Subcutaneous adipose tissue (tissue), 4 donors: ENCODE measurements around the gene NEURL1. TPM values are rescaled to one million over a fixed set of nuclear protein-coding genes. Genes with fewer than 3 reads are reported as not detected.

Experiments used
- CTCF ChIP-seq: fragments of 450-650 bp; IDR thresholded peaks from one replicate; pipeline ENCODE4 v1.5.1; 2016; ENCODE audit warnings: low read depth, mild to moderate bottlenecking, control low read depth, antibody characterized with exemption, moderate library complexity
- total RNA-seq, 4 donors: library from RNA; depleted of rRNA; stranded (reverse); fragments of >200 nt; gene quantifications; one replicate each; pipeline ENCODE4 v1.1.0, GENCODE V29; 2016

NEURL1 gene
- total RNA-seq, 4 donors from 2014 or later = not detected

GRCh38 chr10:103546401-103546800 lies 52.9 kb downstream of the NEURL1 start:
- no peak for TF ChIP-seq CTCF

DNA sequence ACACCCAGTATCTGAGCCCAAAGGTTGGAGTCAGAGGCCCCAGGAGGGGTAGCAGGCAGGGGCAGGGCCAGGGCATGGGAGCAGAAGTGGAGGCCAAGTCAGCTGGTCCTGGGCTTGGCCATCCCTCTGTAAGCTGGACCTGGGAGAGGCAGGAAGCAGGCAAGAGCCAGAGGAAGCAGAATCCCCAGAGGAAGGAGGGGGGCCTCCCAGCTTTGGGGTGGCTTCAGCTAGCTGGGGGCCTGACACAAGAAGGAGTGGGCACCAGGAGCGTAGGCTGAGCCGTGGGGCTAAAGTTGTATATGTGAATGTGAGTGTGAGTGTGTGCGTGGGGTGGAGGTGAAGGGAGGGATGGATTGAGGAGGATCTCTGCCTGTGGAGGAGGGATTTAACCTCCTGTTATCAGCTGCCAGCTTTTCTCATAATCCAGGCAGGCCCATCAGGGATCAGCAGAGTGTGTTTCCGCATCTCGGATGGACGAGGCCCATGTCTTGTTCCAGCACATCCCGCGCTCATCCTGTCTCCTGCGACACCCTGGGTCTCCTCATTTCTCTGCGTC lies 54.0 kb downstream of the NEURL1 start:
- no peak for TF ChIP-seq CTCF

- TF ChIP-seq CTCF = no peak
These were observed 54.5 kb downstream of the NEURL1 start for GRCh38 chr10:103548006-103548405.

GRCh38 chr10:103548581-103549348 lies 55.3 kb downstream of the NEURL1 start:
- TF ChIP-seq CTCF = no peak

- no peak for TF ChIP-seq CTCF
These were observed 55.8 kb downstream of the NEURL1 start for GRCh38 chr10:103549349-103549685.

GRCh38 chr10:103550229-103550628 lies 56.7 kb downstream of the NEURL1 start:
- TF ChIP-seq CTCF = no peak

DNA sequence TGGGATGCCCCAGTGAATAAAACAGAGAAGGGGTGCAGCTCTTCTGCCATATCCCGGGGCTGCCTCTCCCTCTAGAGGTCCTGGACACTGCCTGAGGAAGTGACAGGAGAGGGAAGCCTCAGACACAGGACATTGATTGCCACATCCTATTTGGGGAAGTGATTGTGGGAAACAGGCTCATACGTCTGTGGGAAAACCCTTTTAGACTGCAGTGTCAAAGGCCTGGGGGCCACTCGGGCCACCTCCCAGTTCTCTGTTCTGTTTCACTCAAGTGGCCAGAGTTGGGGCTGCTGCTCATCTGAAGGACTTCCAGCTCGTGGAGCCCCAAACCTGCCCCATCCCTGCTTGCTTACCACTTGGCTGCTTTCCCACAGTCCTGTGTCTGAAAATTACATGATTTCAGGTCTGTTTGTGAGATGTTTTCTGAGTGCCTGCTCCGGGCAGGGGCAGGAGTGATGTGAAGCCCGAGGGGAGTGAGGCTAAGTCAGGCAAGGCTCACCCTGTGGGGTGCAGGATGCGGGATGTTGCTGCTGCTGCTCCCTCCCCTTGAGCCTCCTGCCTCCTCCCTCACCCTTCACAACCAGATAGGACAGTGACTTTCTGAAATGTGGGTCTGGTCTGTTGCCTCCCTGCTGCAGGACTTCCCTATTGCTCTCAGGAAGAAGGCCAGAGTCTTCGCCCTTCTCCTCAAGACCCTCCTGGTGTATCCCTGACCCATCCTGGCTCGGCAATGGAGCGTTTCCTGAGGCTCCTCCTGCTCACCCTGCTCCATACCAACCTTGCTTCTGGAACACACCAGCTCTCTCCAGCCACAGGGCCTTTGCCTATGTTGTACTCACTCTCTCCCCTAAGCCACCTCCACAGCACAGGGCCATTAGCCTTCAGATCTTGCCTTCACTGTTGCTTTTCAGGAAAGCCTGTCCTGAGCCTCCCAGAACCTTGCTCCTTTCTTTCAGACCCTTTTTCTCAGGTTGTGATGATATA lies 58.4 kb downstream of the NEURL1 start:
- no peak for TF ChIP-seq CTCF
